WERI-Rb-1 (cell line): ENCODE measurements around the gene FBXL16.
A peak's percentile ranks its signal among the peaks of the same experiment; 100 is the strongest.

Experiments
- DNase-seq: peaks from one replicate; pipeline ENCODE4 v3.0.0-alpha.2; 2020
- H3K27ac ChIP-seq: fragments of 250-450 bp; sonication (Bioruptor Pico); 2 replicates; pipeline ENCODE4 v1.5.1; 2020; ENCODE audit warnings: mild to moderate bottlenecking, moderate library complexity
- H3K27me3 ChIP-seq: fragments of 250-450 bp; sonication (Bioruptor Pico); 2 replicates; pipeline ENCODE4 v1.5.1; 2021; ENCODE audit warnings: mild to moderate bottlenecking, low read depth, moderate library complexity; ENCODE audit not compliant: insufficient read depth, severe bottlenecking
- H3K36me3 ChIP-seq: fragments of 250-450 bp; sonication (Bioruptor Pico); 2 replicates; pipeline ENCODE4 v1.5.1; 2020; ENCODE audit warnings: mild to moderate bottlenecking, moderate library complexity
- H3K4me3 ChIP-seq: 2 replicates; pipeline ENCODE4 v1.5.1; 2011; ENCODE audit warnings: low read depth, mild to moderate bottlenecking, control low read depth, low read length
- H3K9me3 ChIP-seq: fragments of 250-450 bp; sonication (Bioruptor Pico); 2 replicates; pipeline ENCODE4 v1.5.1; 2021; ENCODE audit warnings: mild to moderate bottlenecking, moderate library complexity; ENCODE audit not compliant: severe bottlenecking
- TF ChIP-seq, protein P1 (sequence below): IDR thresholded peaks from 2 replicates; pipeline ENCODE4 v1.5.1; 2011; ENCODE audit warnings: low read depth, mild to moderate bottlenecking, control low read depth, inconsistent platforms, low read length

FBXL16 gene

DNA sequence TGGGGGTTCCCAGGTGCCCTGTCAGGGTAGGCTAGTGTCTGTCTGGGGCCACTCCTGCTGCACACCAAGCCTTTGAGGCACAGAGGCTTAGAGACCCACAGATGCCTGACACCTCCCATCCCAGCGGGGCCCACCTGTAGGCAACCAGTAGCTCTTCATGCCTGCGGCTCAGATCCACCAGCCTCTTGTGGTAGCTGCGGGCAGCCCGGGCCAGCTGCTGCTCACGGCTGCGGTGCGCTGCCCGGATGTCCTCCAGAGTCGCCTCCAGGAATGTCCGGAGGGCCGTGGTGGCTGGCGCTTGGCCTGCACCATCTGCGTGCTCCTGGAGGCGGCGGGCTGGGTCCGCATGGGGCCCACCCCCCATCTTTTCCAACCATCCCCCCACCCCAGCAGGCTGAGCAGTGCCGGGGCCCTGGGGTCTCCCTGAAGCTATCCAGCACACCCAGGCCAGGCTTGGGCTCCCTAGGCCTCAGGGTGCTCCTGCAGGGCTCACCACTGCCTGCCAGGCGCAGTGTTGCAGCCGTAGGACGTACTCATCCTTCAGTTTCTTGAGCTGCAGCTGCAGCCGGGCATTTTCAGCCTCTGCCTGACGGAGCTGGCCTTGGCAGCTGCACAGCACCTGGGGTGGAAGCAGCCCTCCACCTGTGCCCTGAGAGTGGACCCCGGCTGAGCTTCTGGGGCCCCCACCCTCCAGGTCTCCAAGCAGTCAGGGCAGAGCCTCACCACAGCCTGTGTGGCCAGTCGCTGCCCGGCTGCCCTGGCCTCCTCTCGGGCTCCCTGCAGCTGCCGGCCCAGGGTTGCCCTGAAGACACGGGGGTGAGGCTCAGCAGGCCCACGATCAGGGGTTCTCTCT is 18.8 kb upstream of the FBXL16 start:
- no peak for DNase-seq
- TF ChIP-seq, protein P1, sequence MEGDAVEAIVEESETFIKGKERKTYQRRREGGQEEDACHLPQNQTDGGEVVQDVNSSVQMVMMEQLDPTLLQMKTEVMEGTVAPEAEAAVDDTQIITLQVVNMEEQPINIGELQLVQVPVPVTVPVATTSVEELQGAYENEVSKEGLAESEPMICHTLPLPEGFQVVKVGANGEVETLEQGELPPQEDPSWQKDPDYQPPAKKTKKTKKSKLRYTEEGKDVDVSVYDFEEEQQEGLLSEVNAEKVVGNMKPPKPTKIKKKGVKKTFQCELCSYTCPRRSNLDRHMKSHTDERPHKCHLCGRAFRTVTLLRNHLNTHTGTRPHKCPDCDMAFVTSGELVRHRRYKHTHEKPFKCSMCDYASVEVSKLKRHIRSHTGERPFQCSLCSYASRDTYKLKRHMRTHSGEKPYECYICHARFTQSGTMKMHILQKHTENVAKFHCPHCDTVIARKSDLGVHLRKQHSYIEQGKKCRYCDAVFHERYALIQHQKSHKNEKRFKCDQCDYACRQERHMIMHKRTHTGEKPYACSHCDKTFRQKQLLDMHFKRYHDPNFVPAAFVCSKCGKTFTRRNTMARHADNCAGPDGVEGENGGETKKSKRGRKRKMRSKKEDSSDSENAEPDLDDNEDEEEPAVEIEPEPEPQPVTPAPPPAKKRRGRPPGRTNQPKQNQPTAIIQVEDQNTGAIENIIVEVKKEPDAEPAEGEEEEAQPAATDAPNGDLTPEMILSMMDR = no peak
- peaks cover 6% of the 10 kb centered on the region for H3K36me3 ChIP-seq
- H3K27ac ChIP-seq = no peak overlapping the region
- no peaks in the 10 kb centered on the region for H3K9me3 ChIP-seq
- H3K4me3 ChIP-seq = no peak overlapping the region
- H3K27me3 ChIP-seq = no peaks in the 10 kb centered on the region

DNA sequence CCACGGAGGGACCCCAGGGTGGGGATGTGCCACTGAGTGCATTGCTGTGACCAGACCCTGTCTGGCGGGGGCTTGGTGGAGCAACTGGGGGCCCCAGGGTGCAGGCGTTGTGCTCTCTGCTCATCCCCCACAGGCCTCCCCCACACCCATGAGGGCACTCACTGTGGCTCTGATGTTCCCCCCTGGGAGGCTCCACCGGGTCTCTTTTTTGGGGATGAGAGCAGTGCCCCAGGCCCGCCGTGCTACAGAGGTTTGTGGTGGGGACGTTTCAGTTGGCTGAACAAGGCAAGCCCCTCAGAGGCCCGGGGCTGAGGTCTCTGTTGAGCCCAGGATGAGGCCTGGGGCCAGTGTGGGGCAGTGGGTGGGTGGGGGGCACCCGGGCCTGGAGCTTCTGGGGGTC is 18.1 kb upstream of the FBXL16 start:
- no peaks in the 10 kb centered on the region for H3K9me3 ChIP-seq
- no peaks in the 10 kb centered on the region for H3K27me3 ChIP-seq
- TF ChIP-seq, protein P1 = no peak
- peaks cover 6% of the 10 kb centered on the region for H3K36me3 ChIP-seq
- DNase-seq = no peak
- no peak overlapping the region for H3K27ac ChIP-seq
- no peak overlapping the region for H3K4me3 ChIP-seq

DNA sequence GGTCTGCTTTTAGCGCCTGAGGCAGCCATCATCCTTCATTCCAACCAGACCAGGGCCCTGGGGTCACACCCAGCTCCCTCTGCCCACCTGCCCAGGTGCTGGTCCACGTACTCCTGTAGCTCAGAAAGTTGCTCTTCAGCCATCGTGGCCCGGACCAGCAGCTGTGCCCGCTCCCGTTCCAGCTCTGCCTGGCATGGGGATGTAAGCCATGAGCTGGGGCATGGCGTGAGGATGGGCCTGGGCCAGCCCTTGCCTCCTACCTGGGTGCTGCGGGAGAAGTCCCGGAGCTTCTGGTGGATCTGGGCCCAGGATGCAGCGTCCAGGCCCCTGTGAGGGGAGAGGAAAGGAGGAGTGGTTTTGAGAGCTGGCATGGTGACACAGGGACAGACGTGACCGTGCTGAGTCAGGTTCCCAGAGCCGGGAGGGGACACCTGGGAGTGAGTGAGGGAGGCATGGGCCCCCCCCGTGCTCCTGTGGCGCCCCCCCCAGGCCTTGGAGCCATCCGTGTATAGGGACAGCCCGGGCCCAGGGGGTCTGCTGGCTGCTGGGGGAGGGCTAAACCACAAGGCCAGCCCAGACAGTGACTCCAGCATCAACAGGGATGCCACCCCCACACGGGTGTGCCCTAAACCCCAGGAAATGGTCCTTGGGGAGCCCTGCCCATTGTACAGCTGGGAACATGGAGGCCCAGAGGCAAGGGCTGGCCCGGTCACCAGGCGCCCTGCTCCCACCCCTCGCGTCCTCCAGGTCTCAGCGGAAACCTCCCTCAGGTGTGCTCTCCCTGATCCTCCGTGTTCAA is 17.4 kb upstream of the FBXL16 start:
- Histone ChIP-seq H3K27ac (no peak overlapping the region), H3K4me3 (no peak overlapping the region)
- no peak for DNase-seq

DNA sequence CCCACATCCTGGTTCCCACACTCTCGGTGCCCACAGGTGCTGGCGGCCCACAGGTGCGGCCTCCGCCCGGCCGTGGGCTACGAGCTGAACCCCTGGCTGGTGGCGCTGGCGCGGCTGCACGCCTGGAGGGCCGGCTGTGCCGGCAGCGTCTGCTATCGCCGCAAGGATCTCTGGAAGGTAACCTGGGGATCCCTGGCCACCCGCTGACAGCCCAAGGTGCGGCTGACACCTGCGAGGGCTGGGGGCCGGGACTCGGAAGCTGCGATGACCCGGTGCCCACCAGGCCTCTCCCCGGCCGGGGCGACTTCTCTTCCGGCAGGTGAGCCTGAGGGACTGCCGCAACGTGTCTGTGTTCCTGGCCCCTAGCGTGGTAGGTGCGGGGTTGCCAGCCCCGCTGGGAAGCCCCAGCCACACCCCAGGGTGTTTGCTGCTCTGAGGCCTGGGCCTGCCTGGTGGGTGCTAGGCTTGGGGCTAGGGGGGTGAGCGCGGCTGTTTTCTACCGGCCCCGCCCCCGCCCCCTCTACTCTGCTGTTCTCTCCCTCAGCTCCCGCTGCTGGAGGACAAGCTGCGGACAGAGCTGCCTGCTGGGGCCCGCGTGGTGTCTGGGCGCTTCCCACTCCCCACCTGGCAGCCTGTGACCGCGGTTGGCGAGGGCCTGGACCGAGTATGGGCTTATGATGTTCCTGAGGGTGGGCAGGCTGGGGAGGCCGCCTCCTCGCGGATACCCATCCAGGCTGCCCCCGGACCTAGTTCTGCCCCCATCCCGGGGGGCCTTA is 16.4 kb upstream of the FBXL16 start:
- peak overlapping the region; percentile 99 for H3K27ac ChIP-seq
- TF ChIP-seq, protein P1 = no peak

More for the DNA sequence above, 17.4 kb upstream of the FBXL16 start:
- Histone ChIP-seq H3K27me3 (no peaks in the 10 kb centered on the region), H3K9me3 (no peaks in the 10 kb centered on the region), H3K36me3 (peaks cover 6% of the 10 kb centered on the region)
- TF ChIP-seq, protein P1 = no peak

DNA sequence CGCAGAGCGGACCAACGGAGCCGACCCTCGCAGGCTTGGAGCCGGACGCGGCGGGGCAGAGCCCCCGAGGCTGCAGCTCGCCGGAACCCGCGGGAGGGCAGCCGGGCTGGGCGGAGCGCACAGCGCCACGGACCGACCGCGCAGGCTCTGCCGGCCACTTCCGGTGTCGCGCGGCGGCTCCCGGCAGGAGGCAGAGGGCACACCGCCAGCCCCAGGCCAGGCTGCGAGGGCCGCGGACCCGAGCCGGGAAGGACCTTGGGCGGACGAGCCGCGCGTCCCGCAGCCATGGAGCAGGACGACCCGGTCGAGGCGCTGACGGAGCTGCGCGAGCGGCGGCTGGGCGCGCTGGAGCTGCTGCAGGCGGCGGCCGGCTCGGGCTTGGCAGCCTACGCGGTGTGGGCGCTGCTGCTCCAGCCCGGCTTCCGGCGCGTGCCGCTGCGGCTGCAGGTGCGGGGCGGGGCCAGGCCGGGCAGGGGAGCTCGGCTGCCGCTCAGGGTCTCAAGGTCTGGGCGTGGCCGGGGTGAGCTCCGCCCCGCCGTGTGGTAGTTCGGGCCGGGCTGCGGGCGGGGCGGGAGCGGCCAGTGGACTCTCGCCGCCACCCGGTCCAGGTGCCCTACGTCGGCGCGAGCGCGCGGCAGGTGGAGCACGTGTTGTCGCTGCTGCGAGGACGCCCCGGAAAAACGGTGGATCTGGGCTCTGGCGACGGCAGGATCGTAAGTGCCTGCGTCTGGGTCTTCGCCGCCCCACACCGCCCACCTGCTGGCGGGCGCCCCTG is 15.6 kb upstream of the FBXL16 start, which contains the start of gene ANTKMT:
TSS of gene ANTKMT (plus strand) at position 157 of the 775 bp plus-strand sequence. CDS start at position 286, 129 bp downstream.
- DNase-seq = peak; percentile 92
- Histone ChIP-seq H3K4me3 (peak within 1 kb of the TSS; percentile 73), H3K27me3 (no peaks in the 10 kb centered on the region), H3K27ac (peak within 1 kb of the TSS; percentile 99), H3K36me3 (peaks cover 6% of the 10 kb centered on the region), H3K9me3 (no peaks in the 10 kb centered on the region)
- TF ChIP-seq, protein P1 = no peak

More for the DNA sequence above, 16.4 kb upstream of the FBXL16 start:
- Histone ChIP-seq H3K27me3 (no peaks in the 10 kb centered on the region), H3K9me3 (no peaks in the 10 kb centered on the region), H3K36me3 (peaks cover 6% of the 10 kb centered on the region), H3K4me3 (peak overlapping the region; percentile 29)
- no peak for DNase-seq
